Measurements from ENCODE around the gene SAMMSON.

GRCh38 chr3:69976021-69976420, 23.5 kb upstream of the SAMMSON start:
- TF ChIP-seq, protein P1, sequence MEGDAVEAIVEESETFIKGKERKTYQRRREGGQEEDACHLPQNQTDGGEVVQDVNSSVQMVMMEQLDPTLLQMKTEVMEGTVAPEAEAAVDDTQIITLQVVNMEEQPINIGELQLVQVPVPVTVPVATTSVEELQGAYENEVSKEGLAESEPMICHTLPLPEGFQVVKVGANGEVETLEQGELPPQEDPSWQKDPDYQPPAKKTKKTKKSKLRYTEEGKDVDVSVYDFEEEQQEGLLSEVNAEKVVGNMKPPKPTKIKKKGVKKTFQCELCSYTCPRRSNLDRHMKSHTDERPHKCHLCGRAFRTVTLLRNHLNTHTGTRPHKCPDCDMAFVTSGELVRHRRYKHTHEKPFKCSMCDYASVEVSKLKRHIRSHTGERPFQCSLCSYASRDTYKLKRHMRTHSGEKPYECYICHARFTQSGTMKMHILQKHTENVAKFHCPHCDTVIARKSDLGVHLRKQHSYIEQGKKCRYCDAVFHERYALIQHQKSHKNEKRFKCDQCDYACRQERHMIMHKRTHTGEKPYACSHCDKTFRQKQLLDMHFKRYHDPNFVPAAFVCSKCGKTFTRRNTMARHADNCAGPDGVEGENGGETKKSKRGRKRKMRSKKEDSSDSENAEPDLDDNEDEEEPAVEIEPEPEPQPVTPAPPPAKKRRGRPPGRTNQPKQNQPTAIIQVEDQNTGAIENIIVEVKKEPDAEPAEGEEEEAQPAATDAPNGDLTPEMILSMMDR (IDR thresholded peaks at IDR 0.05), result no peak
- no peak for TF ChIP-seq POLR2A (IDR thresholded peaks at IDR 0.05)
